Fibroblast of skin of scalp (primary cell): Measurements from ENCODE around the gene MAD2L1BP.

Experiments used
- DNase-seq: peaks from one replicate; pipeline ENCODE4 v3.0.0-alpha.2; 2013

MAD2L1BP gene

GRCh38 chr6:43667245-43668150, 31.9 kb downstream of the MAD2L1BP start:
- DNase-seq: peak; percentile 69

GRCh38 chr6:43668151-43669028, 32.8 kb downstream of the MAD2L1BP start:
- peak; percentile 83 for DNase-seq

GRCh38 chr6:43669050-43669921, 33.6 kb downstream of the MAD2L1BP start:
- no peak for DNase-seq

GRCh38 chr6:43669922-43670622, 34.4 kb downstream of the MAD2L1BP start:
- no peak for DNase-seq

- DNase-seq: no peak
Measured at GRCh38 chr6:43670623-43670986, 35.0 kb downstream of the MAD2L1BP start.

GRCh38 chr6:43671011-43671800, 35.6 kb downstream of the MAD2L1BP start:
- DNase-seq: no peak

GRCh38 chr6:43671801-43672690, 36.4 kb downstream of the MAD2L1BP start:
- DNase-seq: no peak

- DNase-seq: no peak
Measured at GRCh38 chr6:43673444-43674084, 37.9 kb downstream of the MAD2L1BP start.

GRCh38 chr6:43674291-43674690, 38.7 kb downstream of the MAD2L1BP start:
- no peak for DNase-seq

GRCh38 chr6:43674921-43675320, 39.3 kb downstream of the MAD2L1BP start:
- no peak for DNase-seq

- no peak for DNase-seq
Measured at GRCh38 chr6:43676962-43677606, 41.4 kb downstream of the MAD2L1BP start.

GRCh38 chr6:43677759-43678158, 42.1 kb downstream of the MAD2L1BP start:
- DNase-seq: no peak

GRCh38 chr6:43678341-43678740, 42.7 kb downstream of the MAD2L1BP start:
- DNase-seq: no peak

GRCh38 chr6:43679057-43679456, 43.4 kb downstream of the MAD2L1BP start:
- DNase-seq: no peak

GRCh38 chr6:43680308-43681200, 44.9 kb downstream of the MAD2L1BP start:
- no peak for DNase-seq

- DNase-seq: no peak
Measured at GRCh38 chr6:43681303-43681702, 45.7 kb downstream of the MAD2L1BP start.

- no peak for DNase-seq
Measured at GRCh38 chr6:43682724-43683429, 47.2 kb downstream of the MAD2L1BP start.
